Neural cell (in vitro differentiated cells): ENCODE data around the gene CABP7. TPM values are rescaled to one million over a fixed set of nuclear protein-coding genes. Genes with fewer than 3 reads are reported as not detected.

Source experiments
- H2AFZ ChIP-seq: fragments of 200-600, 300-800 bp; sonication (generic), shearing (Covaris generic); 2 replicates; pipeline ENCODE4 v1.6.0; 2014; ENCODE audit warnings: low read depth, mild to moderate bottlenecking, antibody characterized with exemption, low read length, moderate library complexity
- H3F3A ChIP-seq: fragments of 200-600 bp; shearing (Covaris generic); 2 replicates; pipeline ENCODE4 v1.6.1; 2016; ENCODE audit warnings: mild to moderate bottlenecking, moderate library complexity, mixed read lengths, antibody characterized with exemption, low read length; ENCODE audit not compliant: insufficient read depth, poor library complexity, severe bottlenecking
- H3K27ac ChIP-seq: fragments of 200-600, 300-800 bp; sonication (generic), shearing (Covaris generic); 2 replicates; pipeline ENCODE4 v1.5.1; 2014; ENCODE audit warnings: mild to moderate bottlenecking, low read length, moderate library complexity
- H3K27me3 ChIP-seq: fragments of 300-800, 200-600 bp; sonication (generic), shearing (Covaris generic); 2 replicates; pipeline ENCODE4 v1.6.0; 2014; ENCODE audit warnings: mild to moderate bottlenecking, low read depth, low read length, moderate library complexity; ENCODE audit not compliant: insufficient read depth
- H3K36me3 ChIP-seq: fragments of 300-800, 200-600 bp; sonication (generic), shearing (Covaris generic); 2 replicates; pipeline ENCODE4 v1.5.1; 2014; ENCODE audit warnings: mild to moderate bottlenecking, antibody characterized with exemption, low read length, moderate library complexity; ENCODE audit not compliant: insufficient read depth
- H3K4me2 ChIP-seq: fragments of 300-800, 200-600 bp; sonication (generic), shearing (Covaris generic); 2 replicates; pipeline ENCODE4 v1.6.0; 2014; ENCODE audit warnings: mild to moderate bottlenecking, low read length
- H3K4me3 ChIP-seq: fragments of 300-800, 200-600 bp; sonication (generic), shearing (Covaris generic); 2 replicates; pipeline ENCODE4 v1.5.1; 2014; ENCODE audit warnings: mild to moderate bottlenecking, low read length, moderate library complexity
- H3K79me2 ChIP-seq: fragments of 200-600 bp; shearing (Covaris generic); replicated peaks from 2 replicates; pipeline ENCODE4 v1.6.0; 2014; ENCODE audit warnings: mild to moderate bottlenecking, low read length, moderate library complexity; ENCODE audit not compliant: insufficient read depth
- H3K9ac ChIP-seq: fragments of 300-800, 200-600 bp; sonication (generic), shearing (Covaris generic); 2 replicates; pipeline ENCODE4 v1.6.1; 2016; ENCODE audit warnings: mild to moderate bottlenecking, low read length, mixed read lengths
- H3K9me2 ChIP-seq: fragments of 200-600 bp; shearing (Covaris generic); 2 replicates; pipeline ENCODE4 v1.6.1; 2016; ENCODE audit warnings: mild to moderate bottlenecking, low read length, mixed read lengths; ENCODE audit not compliant: insufficient read depth
- H3K9me3 ChIP-seq: fragments of 200-600, 300-800 bp; sonication (generic), shearing (Covaris generic); 2 replicates; pipeline ENCODE4 v1.6.1; 2016; ENCODE audit warnings: mild to moderate bottlenecking, mixed run types, low read length, moderate library complexity, mixed read lengths
- H4K20me1 ChIP-seq: fragments of 200-600 bp; shearing (Covaris generic); 2 replicates; pipeline ENCODE4 v1.6.1; 2016; ENCODE audit warnings: mild to moderate bottlenecking, mixed run types; ENCODE audit not compliant: insufficient read depth
- EP300 ChIP-seq: fragments of 450-650 bp; conservative IDR thresholded peaks from 2 replicates; pipeline ENCODE4 v1.6.1; 2014; ENCODE audit warnings: antibody characterized with exemption, mild to moderate bottlenecking, moderate library complexity; ENCODE audit not compliant: poor library complexity, severe bottlenecking
- EZH2 ChIP-seq: fragments of 200-600, 300-800 bp; shearing (Covaris generic), sonication (generic); IDR thresholded peaks from 2 replicates; pipeline ENCODE4 v1.6.1; 2014; ENCODE audit warnings: antibody characterized with exemption, low read length, borderline replicate concordance, mild to moderate bottlenecking; ENCODE audit not compliant: insufficient read depth, poor library complexity, severe bottlenecking
- MXI1 ChIP-seq: fragments of 450-650 bp; conservative IDR thresholded peaks from 2 replicates; pipeline ENCODE4 v1.6.1; 2014; ENCODE audit warnings: antibody characterized with exemption, mild to moderate bottlenecking; ENCODE audit not compliant: poor library complexity, severe bottlenecking
- POLR2AphosphoS5 ChIP-seq: IDR thresholded peaks from 2 replicates; pipeline ENCODE4 v1.6.1; 2012
- RAD21 ChIP-seq: fragments of 450-650 bp; conservative IDR thresholded peaks from 2 replicates; pipeline ENCODE4 v1.6.1; 2014; ENCODE audit warnings: antibody characterized with exemption, mild to moderate bottlenecking, moderate library complexity
- SMC3 ChIP-seq: fragments of 450-650 bp; conservative IDR thresholded peaks from 2 replicates; pipeline ENCODE4 v1.6.1; 2014; ENCODE audit warnings: antibody characterized with exemption, mild to moderate bottlenecking, moderate library complexity; ENCODE audit not compliant: poor library complexity
- TAF1 ChIP-seq: IDR thresholded peaks from 2 replicates; pipeline ENCODE4 v1.6.1; 2012; ENCODE audit warnings: low read depth
- polyA plus RNA-seq: library from polyadenylated mRNA; depleted of rRNA; stranded (reverse); fragments of >200 nt; gene quantifications from 2 replicates; pipeline ENCODE4 v1.2.3, GENCODE V29; 2014
- TF ChIP-seq, protein P1 (sequence below): IDR thresholded peaks from 2 replicates; pipeline ENCODE4 v1.6.1; 2012; ENCODE audit warnings: borderline replicate concordance
- TF ChIP-seq, protein P2 (sequence below): fragments of 450-650 bp; IDR thresholded peaks from 2 replicates; pipeline ENCODE4 v1.5.1; 2014; ENCODE audit warnings: antibody characterized with exemption, mild to moderate bottlenecking, moderate library complexity; ENCODE audit not compliant: poor library complexity, severe bottlenecking

CABP7 gene
- polyA plus RNA-seq, 1 donor from 2014 or later = 0.67 TPM

DNA sequence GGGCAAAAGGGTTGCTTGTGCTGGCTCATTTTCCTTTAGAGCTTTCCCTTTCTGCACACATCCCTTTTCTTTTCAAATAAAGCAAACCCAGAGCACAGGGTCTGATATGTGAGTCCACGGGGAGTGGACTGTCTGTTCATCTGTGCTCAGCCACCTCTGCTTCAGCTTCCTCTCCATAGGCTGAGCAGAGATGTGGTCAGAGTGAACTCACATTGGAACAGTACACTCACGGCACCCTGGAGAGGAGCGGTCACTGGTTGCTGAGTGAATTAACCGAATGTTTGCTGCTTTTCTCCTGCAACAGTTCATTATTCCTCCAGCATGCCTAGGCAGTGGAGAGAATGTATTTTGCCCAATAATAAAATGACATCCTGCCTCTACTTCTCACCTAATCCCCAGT, 36.3 kb upstream of the CABP7 start:
- Histone ChIP-seq H3K9ac (no peak overlapping the region), H3K4me2 (no peak overlapping the region), H2AFZ (no peak overlapping the region), H3K4me3 (no peak overlapping the region), H3K9me3 (no peaks in the 10 kb centered on the region), H3K36me3 (no peaks in the 10 kb centered on the region), H3F3A (no peaks in the 10 kb centered on the region), H3K27me3 (no peaks in the 10 kb centered on the region), H3K9me2 (no peaks in the 10 kb centered on the region), H3K79me2 (no peaks in the 10 kb centered on the region), H3K27ac (no peak overlapping the region), H4K20me1 (no peaks in the 10 kb centered on the region)
- no peak for TF ChIP-seq RAD21
- TF ChIP-seq MXI1 = no peak
- no peak for TF ChIP-seq TAF1
- TF ChIP-seq, protein P1, sequence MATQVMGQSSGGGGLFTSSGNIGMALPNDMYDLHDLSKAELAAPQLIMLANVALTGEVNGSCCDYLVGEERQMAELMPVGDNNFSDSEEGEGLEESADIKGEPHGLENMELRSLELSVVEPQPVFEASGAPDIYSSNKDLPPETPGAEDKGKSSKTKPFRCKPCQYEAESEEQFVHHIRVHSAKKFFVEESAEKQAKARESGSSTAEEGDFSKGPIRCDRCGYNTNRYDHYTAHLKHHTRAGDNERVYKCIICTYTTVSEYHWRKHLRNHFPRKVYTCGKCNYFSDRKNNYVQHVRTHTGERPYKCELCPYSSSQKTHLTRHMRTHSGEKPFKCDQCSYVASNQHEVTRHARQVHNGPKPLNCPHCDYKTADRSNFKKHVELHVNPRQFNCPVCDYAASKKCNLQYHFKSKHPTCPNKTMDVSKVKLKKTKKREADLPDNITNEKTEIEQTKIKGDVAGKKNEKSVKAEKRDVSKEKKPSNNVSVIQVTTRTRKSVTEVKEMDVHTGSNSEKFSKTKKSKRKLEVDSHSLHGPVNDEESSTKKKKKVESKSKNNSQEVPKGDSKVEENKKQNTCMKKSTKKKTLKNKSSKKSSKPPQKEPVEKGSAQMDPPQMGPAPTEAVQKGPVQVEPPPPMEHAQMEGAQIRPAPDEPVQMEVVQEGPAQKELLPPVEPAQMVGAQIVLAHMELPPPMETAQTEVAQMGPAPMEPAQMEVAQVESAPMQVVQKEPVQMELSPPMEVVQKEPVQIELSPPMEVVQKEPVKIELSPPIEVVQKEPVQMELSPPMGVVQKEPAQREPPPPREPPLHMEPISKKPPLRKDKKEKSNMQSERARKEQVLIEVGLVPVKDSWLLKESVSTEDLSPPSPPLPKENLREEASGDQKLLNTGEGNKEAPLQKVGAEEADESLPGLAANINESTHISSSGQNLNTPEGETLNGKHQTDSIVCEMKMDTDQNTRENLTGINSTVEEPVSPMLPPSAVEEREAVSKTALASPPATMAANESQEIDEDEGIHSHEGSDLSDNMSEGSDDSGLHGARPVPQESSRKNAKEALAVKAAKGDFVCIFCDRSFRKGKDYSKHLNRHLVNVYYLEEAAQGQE = no peak
- no peak for TF ChIP-seq EP300
- TF ChIP-seq SMC3 = no peak
- no peak for TF ChIP-seq POLR2AphosphoS5
- TF ChIP-seq, protein P2, sequence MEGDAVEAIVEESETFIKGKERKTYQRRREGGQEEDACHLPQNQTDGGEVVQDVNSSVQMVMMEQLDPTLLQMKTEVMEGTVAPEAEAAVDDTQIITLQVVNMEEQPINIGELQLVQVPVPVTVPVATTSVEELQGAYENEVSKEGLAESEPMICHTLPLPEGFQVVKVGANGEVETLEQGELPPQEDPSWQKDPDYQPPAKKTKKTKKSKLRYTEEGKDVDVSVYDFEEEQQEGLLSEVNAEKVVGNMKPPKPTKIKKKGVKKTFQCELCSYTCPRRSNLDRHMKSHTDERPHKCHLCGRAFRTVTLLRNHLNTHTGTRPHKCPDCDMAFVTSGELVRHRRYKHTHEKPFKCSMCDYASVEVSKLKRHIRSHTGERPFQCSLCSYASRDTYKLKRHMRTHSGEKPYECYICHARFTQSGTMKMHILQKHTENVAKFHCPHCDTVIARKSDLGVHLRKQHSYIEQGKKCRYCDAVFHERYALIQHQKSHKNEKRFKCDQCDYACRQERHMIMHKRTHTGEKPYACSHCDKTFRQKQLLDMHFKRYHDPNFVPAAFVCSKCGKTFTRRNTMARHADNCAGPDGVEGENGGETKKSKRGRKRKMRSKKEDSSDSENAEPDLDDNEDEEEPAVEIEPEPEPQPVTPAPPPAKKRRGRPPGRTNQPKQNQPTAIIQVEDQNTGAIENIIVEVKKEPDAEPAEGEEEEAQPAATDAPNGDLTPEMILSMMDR = no peak
- no peak for TF ChIP-seq EZH2

DNA sequence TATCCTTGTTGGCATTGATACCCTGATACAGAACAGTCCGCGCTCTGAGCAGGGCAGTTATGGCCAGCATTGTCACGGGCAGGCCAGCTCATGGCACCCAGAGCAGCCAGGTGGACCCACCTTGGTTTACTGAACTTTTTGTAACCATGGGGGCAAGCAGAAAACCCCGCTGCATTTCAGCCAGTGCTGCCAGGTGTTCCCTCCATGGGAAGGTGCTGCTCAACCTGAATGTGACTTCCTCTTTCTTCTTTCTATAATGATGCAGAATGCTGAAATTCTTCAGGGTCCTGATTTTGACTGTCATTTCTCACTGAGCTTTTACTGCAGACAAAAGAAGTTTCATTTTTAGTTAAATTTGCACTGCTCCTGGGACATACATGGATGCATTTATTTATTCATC, 35.6 kb upstream of the CABP7 start:
- H3K27ac ChIP-seq = no peak overlapping the region
- no peak overlapping the region for H3K9ac ChIP-seq
- no peak overlapping the region for H2AFZ ChIP-seq
- no peaks in the 10 kb centered on the region for H3K79me2 ChIP-seq
- H3K36me3 ChIP-seq = no peaks in the 10 kb centered on the region
- TF ChIP-seq POLR2AphosphoS5 (no peak), EP300 (no peak), EZH2 (no peak), MXI1 (no peak), RAD21 (no peak), TAF1 (no peak), SMC3 (no peak)
- TF ChIP-seq, protein P2 = no peak
- TF ChIP-seq, protein P1 = no peak
- no peak overlapping the region for H3K4me2 ChIP-seq
- H3K9me2 ChIP-seq = no peaks in the 10 kb centered on the region
- H3K4me3 ChIP-seq = no peak overlapping the region
- no peaks in the 10 kb centered on the region for H3F3A ChIP-seq
- H3K27me3 ChIP-seq = no peaks in the 10 kb centered on the region
- no peaks in the 10 kb centered on the region for H3K9me3 ChIP-seq
- no peaks in the 10 kb centered on the region for H4K20me1 ChIP-seq
